ENCODE results near the gene INMT.

GRCh38 chr7:30789334-30789711 is 37.4 kb downstream of the INMT start:
- TF ChIP-seq CTCF (IDR thresholded peaks at IDR 0.05; ENCODE audit: low read depth, low read length, poor library complexity, severe bottlenecking) = no peak
- no peak for TF ChIP-seq EZH2phosphoT487 (IDR thresholded peaks at IDR 0.05; ENCODE audit: borderline replicate concordance, low read length)

Measured in DOHH2 (cell line).